RWPE2 (cell line): Measurements from ENCODE around the gene FAM110D.

Source experiments
- ATAC-seq: fragments of 200-7000 bp; cut with Tn5 transposase; 3 replicates; pipeline ENCODE4 v1.9.1; 2021; ENCODE audit warnings: low read depth
- DNase-seq: peaks from one replicate; pipeline ENCODE4 v3.0.0-alpha.2; 2020; ENCODE audit warnings: low spot score
- H3K27ac ChIP-seq: fragments of 450-650 bp; 2 replicates; pipeline ENCODE4 v1.5.1; 2017; ENCODE audit warnings: mild to moderate bottlenecking; ENCODE audit not compliant: poor library complexity, severe bottlenecking
- H3K27me3 ChIP-seq: fragments of 250-450 bp; sonication (Bioruptor Pico); 2 replicates; pipeline ENCODE4 v1.5.1; 2021; ENCODE audit warnings: mild to moderate bottlenecking, moderate library complexity; ENCODE audit not compliant: insufficient read depth, poor library complexity, severe bottlenecking
- H3K36me3 ChIP-seq: fragments of 250-450 bp; sonication (Bioruptor Pico); 2 replicates; pipeline ENCODE4 v1.5.1; 2020; ENCODE audit warnings: low read depth, mild to moderate bottlenecking, moderate library complexity
- H3K4me1 ChIP-seq: fragments of 250-450 bp; sonication (Bioruptor Pico); 2 replicates; pipeline ENCODE4 v1.5.1; 2021; ENCODE audit warnings: mild to moderate bottlenecking, moderate library complexity; ENCODE audit not compliant: insufficient read depth, poor library complexity, severe bottlenecking
- H3K4me3 ChIP-seq: fragments of 250-450 bp; sonication (Bioruptor Pico); 2 replicates; pipeline ENCODE4 v1.5.1; 2021; ENCODE audit warnings: mild to moderate bottlenecking, moderate library complexity; ENCODE audit not compliant: severe bottlenecking
- H3K9me3 ChIP-seq: fragments of 250-450 bp; sonication (Bioruptor Pico); 2 replicates; pipeline ENCODE4 v1.5.1; 2021; ENCODE audit warnings: mild to moderate bottlenecking, moderate library complexity; ENCODE audit not compliant: severe bottlenecking
- TF ChIP-seq, protein P1 (sequence below): fragments of 450-650 bp; IDR thresholded peaks from one replicate; pipeline ENCODE4 v1.5.1; 2017; ENCODE audit warnings: mild to moderate bottlenecking, moderate library complexity; ENCODE audit not compliant: poor library complexity, severe bottlenecking

Gene FAM110D

DNA sequence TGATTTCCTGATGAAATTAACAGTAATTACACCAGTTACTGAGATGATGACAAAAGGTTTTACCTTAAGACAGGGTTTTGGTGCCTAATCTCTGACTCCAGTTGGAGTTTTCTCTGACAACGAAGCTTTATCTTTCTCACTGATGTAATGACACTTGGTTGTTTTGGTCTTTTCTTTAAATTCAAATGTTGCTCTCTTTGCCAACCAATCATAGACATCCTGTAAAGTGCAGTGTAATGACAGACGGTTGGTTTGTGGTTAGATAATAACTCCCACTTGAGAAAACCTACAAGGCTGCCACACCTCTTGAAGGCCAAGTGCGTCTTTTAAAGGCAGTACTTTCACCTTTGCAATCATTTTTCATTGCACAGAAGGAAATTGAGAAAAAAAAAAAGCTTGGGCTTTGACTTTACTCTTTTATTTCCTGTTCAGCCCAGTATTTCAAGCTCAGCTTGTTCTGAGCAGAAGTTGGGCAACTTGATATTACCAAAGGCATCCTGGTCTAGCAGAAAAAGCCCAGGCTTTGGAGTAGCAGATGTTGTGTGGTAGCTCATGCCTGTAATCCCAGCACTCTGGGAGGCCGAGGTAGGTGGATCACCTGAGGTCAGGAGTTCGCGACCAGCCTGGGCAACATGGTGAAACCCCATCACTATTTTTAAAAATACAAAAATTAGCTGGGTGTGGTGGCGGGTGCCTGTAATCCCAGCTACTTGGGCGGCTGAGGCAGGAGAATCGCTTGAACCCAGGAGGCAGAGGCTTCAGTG, 32.4 kb upstream of the FAM110D start:
- Histone ChIP-seq H3K27me3 (no peaks in the 10 kb centered on the region), H3K4me3 (no peak overlapping the region), H3K9me3 (no peaks in the 10 kb centered on the region), H3K36me3 (peaks cover 5% of the 10 kb centered on the region; the same call in 1 of the 2 replicates), H3K27ac (peak overlapping the region; percentile 35), H3K4me1 (peaks cover 37% of the 10 kb centered on the region)
- DNase-seq = no peak
- TF ChIP-seq, protein P1, sequence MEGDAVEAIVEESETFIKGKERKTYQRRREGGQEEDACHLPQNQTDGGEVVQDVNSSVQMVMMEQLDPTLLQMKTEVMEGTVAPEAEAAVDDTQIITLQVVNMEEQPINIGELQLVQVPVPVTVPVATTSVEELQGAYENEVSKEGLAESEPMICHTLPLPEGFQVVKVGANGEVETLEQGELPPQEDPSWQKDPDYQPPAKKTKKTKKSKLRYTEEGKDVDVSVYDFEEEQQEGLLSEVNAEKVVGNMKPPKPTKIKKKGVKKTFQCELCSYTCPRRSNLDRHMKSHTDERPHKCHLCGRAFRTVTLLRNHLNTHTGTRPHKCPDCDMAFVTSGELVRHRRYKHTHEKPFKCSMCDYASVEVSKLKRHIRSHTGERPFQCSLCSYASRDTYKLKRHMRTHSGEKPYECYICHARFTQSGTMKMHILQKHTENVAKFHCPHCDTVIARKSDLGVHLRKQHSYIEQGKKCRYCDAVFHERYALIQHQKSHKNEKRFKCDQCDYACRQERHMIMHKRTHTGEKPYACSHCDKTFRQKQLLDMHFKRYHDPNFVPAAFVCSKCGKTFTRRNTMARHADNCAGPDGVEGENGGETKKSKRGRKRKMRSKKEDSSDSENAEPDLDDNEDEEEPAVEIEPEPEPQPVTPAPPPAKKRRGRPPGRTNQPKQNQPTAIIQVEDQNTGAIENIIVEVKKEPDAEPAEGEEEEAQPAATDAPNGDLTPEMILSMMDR = no peak
- peak; percentile 57 for ATAC-seq

GRCh38 chr1:26127235-26128163, 31.4 kb upstream of the FAM110D start:
- TF ChIP-seq, protein P1 = no peak
- Histone ChIP-seq H3K27ac (peak overlapping the region; percentile 35), H3K4me3 (no peak overlapping the region), H3K4me1 (peaks cover 37% of the 10 kb centered on the region), H3K27me3 (no peaks in the 10 kb centered on the region), H3K9me3 (no peaks in the 10 kb centered on the region), H3K36me3 (peaks cover 5% of the 10 kb centered on the region; the same call in 1 of the 2 replicates)
- ATAC-seq (no peak), DNase-seq (no peak)

DNA sequence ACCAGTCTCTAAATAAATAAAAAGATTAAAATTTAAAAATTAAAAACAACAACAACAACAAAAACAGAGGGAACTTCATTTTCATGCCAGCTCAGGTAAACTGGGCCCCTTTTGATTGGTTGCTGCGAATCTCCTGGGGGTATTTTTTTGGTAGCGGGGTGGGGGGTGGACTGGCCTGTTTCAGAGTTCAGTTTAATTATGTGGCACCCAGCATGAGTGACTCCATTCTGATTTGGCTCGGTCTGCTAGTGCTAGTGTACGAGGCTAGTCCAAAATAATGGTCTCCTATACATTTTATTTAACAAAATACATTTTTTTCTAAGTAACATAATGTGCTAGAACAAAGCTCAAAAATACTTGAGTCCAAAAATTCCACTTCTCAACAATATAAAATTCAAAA, 29.1 kb upstream of the FAM110D start:
- TF ChIP-seq, protein P1 = no peak
- Histone ChIP-seq H3K27me3 (no peaks in the 10 kb centered on the region), H3K27ac (no peak overlapping the region), H3K9me3 (no peaks in the 10 kb centered on the region), H3K4me1 (peaks cover 16% of the 10 kb centered on the region), H3K4me3 (no peak overlapping the region), H3K36me3 (no peaks in the 10 kb centered on the region)
- DNase-seq (no peak), ATAC-seq (no peak)

DNA sequence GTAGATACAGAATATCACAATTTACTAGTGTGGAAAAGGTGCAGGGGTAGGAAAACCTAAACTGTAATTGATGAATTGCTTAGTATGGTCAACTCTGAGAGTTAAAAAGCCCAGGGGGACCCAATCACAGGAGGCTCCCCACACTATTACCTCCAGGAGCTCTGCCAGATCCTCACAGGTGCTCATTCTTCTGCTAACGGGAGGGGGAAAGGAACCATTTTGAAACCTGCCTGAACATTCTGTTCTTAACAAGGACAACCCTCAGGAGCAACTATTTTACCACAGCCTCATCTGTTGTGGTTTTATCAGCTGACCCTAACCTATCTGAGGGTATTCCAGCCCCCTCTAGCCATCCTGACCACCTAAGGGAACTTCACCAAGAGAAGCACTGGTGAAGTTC, 28.2 kb upstream of the FAM110D start:
- no peaks in the 10 kb centered on the region for H3K36me3 ChIP-seq
- ATAC-seq = no peak
- H3K9me3 ChIP-seq = peaks cover 4% of the 10 kb centered on the region
- no peak for DNase-seq
- H3K4me3 ChIP-seq = no peak overlapping the region
- no peak overlapping the region for H3K27ac ChIP-seq
- no peaks in the 10 kb centered on the region for H3K27me3 ChIP-seq
- peaks cover 13% of the 10 kb centered on the region for H3K4me1 ChIP-seq
- TF ChIP-seq, protein P1 = no peak
